Activated CD4-positive, alpha-beta memory T cell treated with anti-CD3 and anti-CD28 coated beads, Interleukin-2, amount 10 ng/mL, durations not matched to agents 7 days and 5 days (primary cell): ENCODE results near the gene GNA15. TPM values are rescaled to one million over a fixed set of nuclear protein-coding genes. Genes with fewer than 3 reads are reported as not detected.
"Not testable (repeated sequence)": the region's sequence is repeated elsewhere in the genome, so short reads cannot be mapped to it uniquely, and the experiment has no call there.

Source experiments
- CTCF ChIA-PET: fragments of 350-600 bp; sonication (Branson Sonifier 250); formaldehyde crosslinking; loops from one replicate; lab custom pipeline; 2021; ENCODE audit warnings: antibody characterized with exemption, inconsistent platforms; lab: Charles Lee
- POLR2A ChIA-PET: fragments of 350-600 bp; sonication (Branson Sonifier 250); formaldehyde crosslinking; loops from one replicate; lab custom pipeline; 2021; ENCODE audit warnings: antibody characterized with exemption; lab: Charles Lee
- DNase-seq: peaks from one replicate; pipeline ENCODE4 v3.0.0-alpha.2; 2020
- H3K27ac Mint-ChIP-seq: one replicate; pipeline ENCODE4 v1.8.0; 2021; ENCODE audit warnings: mild to moderate bottlenecking, mixed read lengths
- H3K27me3 Mint-ChIP-seq: one replicate; pipeline ENCODE4 v1.8.0; 2021; ENCODE audit warnings: mixed read lengths
- H3K36me3 Mint-ChIP-seq: one replicate; pipeline ENCODE4 v1.8.0; 2021; ENCODE audit warnings: low read depth, mixed read lengths
- H3K4me1 Mint-ChIP-seq: one replicate; pipeline ENCODE4 v1.8.0; 2021; ENCODE audit warnings: mixed read lengths
- H3K4me3 Mint-ChIP-seq: one replicate; pipeline ENCODE4 v1.8.0; 2021; ENCODE audit warnings: mild to moderate bottlenecking, mixed read lengths
- H3K9me3 Mint-ChIP-seq: one replicate; pipeline ENCODE4 v1.8.0; 2021; ENCODE audit warnings: mixed read lengths
- total RNA-seq, 2 experiments: library from RNA; stranded (reverse); gene quantifications; one replicate each; pipeline ENCODE4 v1.2.3, GENCODE V29; 2021

GNA15 gene
- total RNA-seq, 2 experiments from 2014 or later: 140 TPM

GRCh38 chr19:3160219-3160618 is 24.4 kb downstream of the GNA15 start:
- Mint-ChIP-seq H3K27ac (peak overlapping the region; percentile 61), H3K4me3 (no peak overlapping the region), H3K36me3 (peaks cover 55% of the 10 kb centered on the region), H3K9me3 (peaks cover 6% of the 10 kb centered on the region), H3K4me1 (peaks cover 59% of the 10 kb centered on the region), H3K27me3 (no peaks in the 10 kb centered on the region)
- DNase-seq: no peak
- ChIA-PET POLR2A (interaction anchor here (0.9 kb wide), 1 partner anchor 21 kb away, joined by 3 read pairs; no protein-coding TSS in a partner anchor), CTCF (interaction anchor here (0.6 to 4.4 kb wide), 7 partner anchors 13 to 210 kb away, joined by 3 to 23 read pairs (median 4); no protein-coding TSS in a partner anchor)

DNA sequence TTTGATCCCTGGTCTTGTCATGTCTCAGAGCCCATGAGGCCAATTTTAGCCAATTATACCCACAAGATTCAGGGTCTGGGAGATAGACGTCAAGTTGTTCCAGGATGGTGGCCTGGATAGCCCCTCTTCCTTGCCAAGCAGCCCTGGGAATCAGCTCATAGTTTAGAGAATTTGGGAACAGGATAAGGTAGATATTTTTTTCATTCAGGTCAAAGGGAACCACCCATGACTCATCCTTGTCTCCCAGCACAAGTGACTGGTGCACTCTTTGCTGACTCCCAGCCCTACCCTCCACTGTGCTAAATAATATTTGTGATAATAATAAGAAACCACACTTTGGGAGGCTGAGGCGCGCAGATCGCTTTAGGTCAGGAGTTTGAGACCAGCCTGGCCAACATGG is 25.6 kb downstream of the GNA15 start:
- H3K4me3 Mint-ChIP-seq: no peak overlapping the region
- peaks cover 66% of the 10 kb centered on the region for H3K4me1 Mint-ChIP-seq
- peaks cover 65% of the 10 kb centered on the region for H3K36me3 Mint-ChIP-seq
- CTCF ChIA-PET: interaction anchor here (1.0 to 4.7 kb wide), 11 partner anchors 14 to 211 kb away, joined by 3 to 46 read pairs (median 5); partner anchors contain the start of gene NCLN
- H3K9me3 Mint-ChIP-seq: peaks cover 8% of the 10 kb centered on the region
- no peaks in the 10 kb centered on the region for H3K27me3 Mint-ChIP-seq
- POLR2A ChIA-PET: interaction anchor here (1.0 to 1.9 kb wide), 6 partner anchors 14 to 31 kb away, joined by 3 to 7 read pairs (median 4); no protein-coding TSS in a partner anchor
- DNase-seq: no peak
- H3K27ac Mint-ChIP-seq: peak overlapping the region; percentile 61

GRCh38 chr19:3162418-3163229 is 26.8 kb downstream of the GNA15 start:
- peaks cover 62% of the 10 kb centered on the region for H3K4me1 Mint-ChIP-seq
- DNase-seq: peak; percentile 59
- H3K4me3 Mint-ChIP-seq: no peak overlapping the region
- H3K27ac Mint-ChIP-seq: peak overlapping the region; percentile 73
- peaks cover 76% of the 10 kb centered on the region for H3K36me3 Mint-ChIP-seq
- CTCF ChIA-PET: interaction anchor here (0.7 to 4.7 kb wide), 14 partner anchors 13 to 212 kb away, joined by 3 to 46 read pairs (median 5); partner anchors contain the start of gene NCLN
- H3K9me3 Mint-ChIP-seq: peaks cover 8% of the 10 kb centered on the region
- POLR2A ChIA-PET: interaction anchor here (0.9 to 1.9 kb wide), 7 partner anchors 13 to 33 kb away, joined by 3 to 7 read pairs (median 4); partner anchors contain the start of gene NCLN
- no peaks in the 10 kb centered on the region for H3K27me3 Mint-ChIP-seq

GRCh38 chr19:3163230-3163886 is 27.5 kb downstream of the GNA15 start:
- peaks cover 81% of the 10 kb centered on the region for H3K36me3 Mint-ChIP-seq
- H3K27ac Mint-ChIP-seq: peak overlapping the region; percentile 73
- H3K4me1 Mint-ChIP-seq: peaks cover 61% of the 10 kb centered on the region

DNA sequence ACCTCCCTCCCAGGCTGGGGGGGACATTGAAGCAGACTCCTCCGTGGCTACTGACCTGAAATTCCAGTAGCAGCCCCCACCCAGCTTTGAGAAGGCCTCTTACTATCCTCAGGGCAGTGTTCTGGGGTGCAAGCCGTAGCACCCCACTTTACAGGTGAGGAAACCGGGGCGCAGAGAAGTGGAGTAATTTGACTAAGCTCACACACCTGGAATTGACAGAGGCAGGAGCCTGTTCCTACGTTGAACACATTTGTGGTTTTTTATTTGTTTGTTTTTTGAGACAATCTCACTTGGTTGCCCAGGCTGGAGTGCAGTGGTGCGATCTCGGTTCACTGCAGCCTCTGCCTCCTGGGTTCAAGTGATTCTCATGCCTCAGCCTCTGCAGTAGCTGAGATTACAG is 28.1 kb downstream of the GNA15 start:
- H3K9me3 Mint-ChIP-seq: peaks cover 8% of the 10 kb centered on the region
- peak overlapping the region; percentile 49 for H3K27ac Mint-ChIP-seq
- H3K36me3 Mint-ChIP-seq: peaks cover 81% of the 10 kb centered on the region
- peaks cover 58% of the 10 kb centered on the region for H3K4me1 Mint-ChIP-seq
- POLR2A ChIA-PET: interaction anchor here (2.6 to 3.7 kb wide), 2 partner anchors 13 to 16 kb away, joined by 15 to 20 read pairs; partner anchors contain the start of gene S1PR4
- no peak overlapping the region for H3K4me3 Mint-ChIP-seq
- H3K27me3 Mint-ChIP-seq: no peaks in the 10 kb centered on the region
- DNase-seq: no peak
- CTCF ChIA-PET: interaction anchor here (0.6 to 4.7 kb wide), 12 partner anchors 13 to 213 kb away, joined by 3 to 46 read pairs (median 3); no protein-coding TSS in a partner anchor

More at GRCh38 chr19:3163230-3163886, 27.5 kb downstream of the GNA15 start:
- POLR2A ChIA-PET: interaction anchor here (2.6 to 3.7 kb wide), 2 partner anchors 13 to 16 kb away, joined by 15 to 20 read pairs; partner anchors contain the start of gene S1PR4
- CTCF ChIA-PET: interaction anchor here (0.8 to 4.7 kb wide), 8 partner anchors 17 to 200 kb away, joined by 3 to 46 read pairs (median 6); no protein-coding TSS in a partner anchor
- peaks cover 8% of the 10 kb centered on the region for H3K9me3 Mint-ChIP-seq
- DNase-seq: peak; percentile 76
- H3K27me3 Mint-ChIP-seq: no peaks in the 10 kb centered on the region
- no peak overlapping the region for H3K4me3 Mint-ChIP-seq

DNA sequence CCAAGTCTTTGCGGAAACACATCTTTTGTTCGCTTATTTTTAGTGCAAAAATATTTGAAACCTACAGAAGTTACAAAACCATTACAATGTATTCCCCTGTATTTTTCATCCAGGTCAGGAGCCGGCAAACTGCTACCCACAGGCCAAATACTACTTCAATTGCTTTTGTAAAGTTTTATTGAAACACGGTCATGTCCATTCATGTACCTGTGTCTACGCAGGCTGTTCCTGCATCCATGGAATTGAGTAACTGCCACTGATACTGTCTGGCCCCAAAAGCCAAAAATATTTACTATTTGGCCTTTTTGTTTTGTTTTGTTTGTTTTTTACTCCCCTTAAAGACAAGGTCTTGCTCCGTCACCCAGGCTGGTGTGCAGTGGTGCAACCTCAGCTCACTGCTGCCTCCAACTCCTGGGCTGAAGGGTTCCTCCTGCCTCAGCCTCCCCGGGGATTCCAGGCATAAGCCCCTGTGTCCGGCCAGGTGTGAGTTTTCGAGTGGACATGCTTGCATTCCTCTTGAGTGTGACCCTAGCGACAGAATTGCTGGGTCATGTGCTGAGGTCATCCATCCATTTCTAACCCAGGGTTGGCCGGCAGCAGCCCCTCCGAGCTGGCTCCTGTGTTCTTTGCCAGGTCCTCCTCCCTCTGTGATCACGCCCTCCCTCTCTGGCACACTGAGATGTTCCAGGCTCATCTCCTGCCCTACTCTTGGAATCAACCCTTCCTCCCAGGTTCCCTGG is 31.9 kb downstream of the GNA15 start:
- no peak overlapping the region for H3K27ac Mint-ChIP-seq
- peaks cover 5% of the 10 kb centered on the region for H3K9me3 Mint-ChIP-seq
- ChIA-PET CTCF (no interaction called here), POLR2A (interaction anchor here (1.0 kb wide), 1 partner anchor 9 kb away, joined by 6 read pairs; no protein-coding TSS in a partner anchor)
- DNase-seq: no peak
- H3K27me3 Mint-ChIP-seq: no peaks in the 10 kb centered on the region
- no peak overlapping the region for H3K4me3 Mint-ChIP-seq
- peaks cover 54% of the 10 kb centered on the region for H3K4me1 Mint-ChIP-seq
- peaks cover 59% of the 10 kb centered on the region for H3K36me3 Mint-ChIP-seq

DNA sequence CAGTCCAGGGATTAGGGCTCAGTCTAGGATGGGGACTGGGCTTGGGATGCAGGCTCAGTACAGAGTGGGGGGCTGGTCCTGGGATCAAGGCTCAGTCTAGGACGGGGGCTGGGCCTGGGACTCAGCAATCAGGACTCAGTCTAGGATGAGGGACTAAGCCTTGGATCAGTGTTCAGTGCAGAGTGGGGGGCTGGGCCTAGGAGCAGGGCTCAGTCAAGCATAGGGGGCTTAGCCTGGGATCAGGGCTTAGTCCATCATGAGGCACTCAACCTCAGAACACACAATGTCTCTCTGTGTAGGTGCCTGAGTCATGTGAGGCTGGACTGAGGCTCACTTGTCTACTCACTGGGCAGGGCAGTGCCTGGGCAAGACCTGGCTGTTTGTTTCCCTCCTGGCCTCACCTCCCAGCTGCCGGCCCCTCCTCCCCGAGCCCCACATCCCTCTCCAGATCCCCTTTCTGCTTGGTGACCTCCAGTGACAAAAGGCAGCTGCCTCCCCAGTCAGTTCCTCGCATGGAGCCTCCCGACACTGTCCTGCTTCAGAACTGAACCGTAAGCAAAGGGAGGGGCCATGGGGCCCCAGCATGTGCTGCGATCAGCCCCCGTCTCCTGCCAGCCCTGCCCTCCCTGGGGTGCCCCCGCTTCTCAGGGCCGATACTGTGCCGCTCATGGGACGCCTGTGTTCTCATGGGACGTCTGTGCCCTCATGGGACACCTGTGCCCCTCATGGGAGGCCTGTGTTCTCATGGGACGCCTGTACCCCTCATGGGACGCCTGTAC is 36.2 kb downstream of the GNA15 start:
- no peak overlapping the region for H3K4me3 Mint-ChIP-seq
- H3K4me1 Mint-ChIP-seq: peaks cover 36% of the 10 kb centered on the region
- no peaks in the 10 kb centered on the region for H3K27me3 Mint-ChIP-seq
- H3K9me3 Mint-ChIP-seq: no peaks in the 10 kb centered on the region
- H3K27ac Mint-ChIP-seq: peak overlapping the region; percentile 70
- ChIA-PET CTCF (interaction anchor here (1.6 kb wide), 1 partner anchor 210 kb away, joined by 3 read pairs; no protein-coding TSS in a partner anchor), POLR2A (interaction anchor here (1.4 to 2.6 kb wide), 2 partner anchors 8 to 221 kb away, joined by 3 to 10 read pairs; no protein-coding TSS in a partner anchor)
- peaks cover 31% of the 10 kb centered on the region for H3K36me3 Mint-ChIP-seq
- DNase-seq: no peak

DNA sequence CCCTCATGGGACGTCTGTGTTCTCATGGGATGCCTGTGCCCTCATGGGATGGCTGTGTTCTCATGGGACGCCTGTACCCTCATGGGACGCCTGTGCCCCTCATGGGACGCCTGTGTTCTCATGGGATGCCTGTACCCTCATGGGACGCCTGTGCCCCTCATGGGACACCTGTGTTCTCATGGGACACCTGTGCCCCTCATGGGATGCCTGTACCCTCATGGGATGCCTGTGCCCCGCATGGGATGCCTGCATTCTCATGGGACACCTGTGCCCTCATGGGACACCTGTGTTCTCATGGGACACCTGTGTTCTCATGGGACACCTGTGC is 36.8 kb downstream of the GNA15 start:
- peaks cover 28% of the 10 kb centered on the region for H3K36me3 Mint-ChIP-seq
- DNase-seq, CTCF ChIA-PET, POLR2A ChIA-PET, H3K9me3 Mint-ChIP-seq, H3K4me3 Mint-ChIP-seq, H3K27ac Mint-ChIP-seq, H3K27me3 Mint-ChIP-seq: not testable (repeated sequence)
- H3K4me1 Mint-ChIP-seq: peaks cover 39% of the 10 kb centered on the region

DNA sequence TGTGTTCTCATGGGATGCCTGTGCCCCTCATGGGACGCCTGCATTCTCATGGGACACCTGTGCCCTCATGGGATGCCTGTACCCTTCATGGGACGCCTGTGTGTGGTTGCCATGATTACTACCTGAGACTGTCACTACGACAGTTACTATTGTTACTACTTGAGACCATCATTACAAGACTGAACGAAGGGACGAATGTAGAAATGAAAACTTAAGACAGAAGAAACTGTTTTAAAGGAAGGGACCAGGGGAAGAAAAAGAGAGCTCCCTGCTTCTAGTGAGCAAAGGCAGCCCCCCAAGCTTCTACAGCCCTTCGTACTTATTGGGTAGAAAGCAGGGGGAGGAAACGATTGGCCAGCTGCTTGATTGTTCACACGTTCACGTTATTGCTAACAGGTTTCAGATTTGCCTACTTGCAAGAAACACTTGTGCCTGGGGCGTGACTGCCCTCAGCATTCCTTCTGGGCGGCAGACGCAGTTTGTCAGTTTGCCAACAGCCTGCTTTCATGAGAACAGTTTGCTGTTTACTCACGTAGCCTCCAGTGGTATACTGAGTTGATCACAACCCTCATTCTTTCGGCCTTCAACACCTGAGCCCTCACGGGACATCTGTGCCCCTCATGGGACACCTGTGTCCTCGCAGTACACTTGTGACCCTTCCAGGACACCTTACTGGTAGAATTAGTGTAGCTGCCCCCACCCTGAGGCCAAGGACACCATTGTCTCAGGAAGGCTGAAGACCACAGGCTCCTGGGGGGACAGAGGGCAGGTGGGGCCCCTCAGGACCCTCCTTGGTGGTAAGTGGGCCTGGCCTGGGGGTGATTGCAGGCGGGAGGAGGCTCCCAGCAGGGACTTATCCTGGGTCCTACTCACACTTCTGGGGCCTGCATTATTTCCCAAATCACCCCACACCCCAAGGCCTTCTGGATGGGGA is 40.2 kb downstream of the GNA15 start:
- H3K36me3 Mint-ChIP-seq: peaks cover 37% of the 10 kb centered on the region
- H3K4me3 Mint-ChIP-seq: peak overlapping the region; percentile 76
- CTCF ChIA-PET: interaction anchor here (0.8 to 1.0 kb wide), 2 partner anchors 12 to 72 kb away, joined by 3 read pairs; no protein-coding TSS in a partner anchor
- peaks cover 34% of the 10 kb centered on the region for H3K4me1 Mint-ChIP-seq
- H3K9me3 Mint-ChIP-seq: no peaks in the 10 kb centered on the region
- peak; percentile 50 for DNase-seq
- POLR2A ChIA-PET: interaction anchor here (0.6 to 2.4 kb wide), 12 partner anchors 8 to 226 kb away, joined by 3 to 20 read pairs (median 4); partner anchors contain the start of gene NCLN
- peak overlapping the region; percentile 94 for H3K27ac Mint-ChIP-seq
- H3K27me3 Mint-ChIP-seq: no peaks in the 10 kb centered on the region

- Mint-ChIP-seq H3K4me3 (peak overlapping the region; percentile 76), H3K27me3 (no peaks in the 10 kb centered on the region), H3K9me3 (no peaks in the 10 kb centered on the region), H3K27ac (peak overlapping the region; percentile 94), H3K4me1 (peaks cover 25% of the 10 kb centered on the region), H3K36me3 (peaks cover 42% of the 10 kb centered on the region)
- ChIA-PET CTCF (interaction anchor here (0.8 to 1.0 kb wide), 3 partner anchors 13 to 31 kb away, joined by 3 read pairs; no protein-coding TSS in a partner anchor), POLR2A (interaction anchor here (0.6 to 2.4 kb wide), 12 partner anchors 9 to 330 kb away, joined by 3 to 20 read pairs (median 5); partner anchors contain the start of gene NCLN)
- DNase-seq: peak; percentile 86
These were observed 41.1 kb downstream of the GNA15 start for GRCh38 chr19:3176715-3177501.
